Coronary artery (tissue), 2 donors: ENCODE measurements around the gene MCM7.
A peak's percentile ranks its signal among the peaks of the same experiment; 100 is the strongest.

Experiments used
- DNase-seq: peaks from one replicate; pipeline ENCODE4 v3.0.0-alpha.2; 2017; ENCODE audit warnings: low spot score
- H3K27ac ChIP-seq, 2 donors: fragments of 200-600 bp; sonication (generic); one replicate each; pipeline ENCODE4 v1.5.1; 2016 to 2019
- H3K4me3 ChIP-seq: fragments of 200-600 bp; sonication (generic); 2 replicates; pipeline ENCODE4 v1.5.1; 2016; ENCODE audit warnings: mild to moderate bottlenecking, moderate library complexity
- TF ChIP-seq, protein P1 (sequence below): fragments of 200-600 bp; sonication (generic); IDR thresholded peaks from one replicate; pipeline ENCODE4 v1.5.1; 2019; ENCODE audit warnings: antibody characterized with exemption

MCM7 gene

DNA sequence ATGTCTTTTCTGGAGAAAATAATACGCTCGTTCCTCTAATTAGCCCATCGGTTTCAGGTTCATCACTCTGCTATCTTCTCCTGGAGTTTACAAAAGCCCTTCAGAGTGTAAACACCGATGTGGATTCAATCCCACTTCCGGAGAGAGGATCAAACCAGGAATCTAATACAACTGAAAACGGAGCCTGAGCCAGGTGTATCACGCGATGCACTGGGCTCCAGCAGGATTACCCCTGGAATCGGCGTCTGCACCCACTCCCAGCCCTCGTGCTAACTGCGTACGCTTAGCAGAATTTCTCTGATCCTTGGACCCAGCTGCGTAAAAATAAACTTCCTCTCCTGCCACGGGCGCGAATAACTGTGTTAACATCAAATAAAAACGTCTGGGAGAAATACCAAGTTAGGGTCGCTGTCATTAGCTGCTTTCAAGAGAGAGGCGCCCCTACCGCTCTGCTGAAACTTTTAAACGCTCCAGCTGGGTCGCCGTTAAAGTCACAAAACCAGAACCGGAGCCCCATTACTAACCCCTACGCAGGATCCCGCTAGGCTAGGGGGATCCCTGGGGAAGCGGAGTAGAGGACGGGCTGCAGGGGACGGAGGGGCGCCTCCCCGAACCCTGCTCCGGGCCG, 20.2 kb downstream of the MCM7 start:
- TF ChIP-seq, protein P1, sequence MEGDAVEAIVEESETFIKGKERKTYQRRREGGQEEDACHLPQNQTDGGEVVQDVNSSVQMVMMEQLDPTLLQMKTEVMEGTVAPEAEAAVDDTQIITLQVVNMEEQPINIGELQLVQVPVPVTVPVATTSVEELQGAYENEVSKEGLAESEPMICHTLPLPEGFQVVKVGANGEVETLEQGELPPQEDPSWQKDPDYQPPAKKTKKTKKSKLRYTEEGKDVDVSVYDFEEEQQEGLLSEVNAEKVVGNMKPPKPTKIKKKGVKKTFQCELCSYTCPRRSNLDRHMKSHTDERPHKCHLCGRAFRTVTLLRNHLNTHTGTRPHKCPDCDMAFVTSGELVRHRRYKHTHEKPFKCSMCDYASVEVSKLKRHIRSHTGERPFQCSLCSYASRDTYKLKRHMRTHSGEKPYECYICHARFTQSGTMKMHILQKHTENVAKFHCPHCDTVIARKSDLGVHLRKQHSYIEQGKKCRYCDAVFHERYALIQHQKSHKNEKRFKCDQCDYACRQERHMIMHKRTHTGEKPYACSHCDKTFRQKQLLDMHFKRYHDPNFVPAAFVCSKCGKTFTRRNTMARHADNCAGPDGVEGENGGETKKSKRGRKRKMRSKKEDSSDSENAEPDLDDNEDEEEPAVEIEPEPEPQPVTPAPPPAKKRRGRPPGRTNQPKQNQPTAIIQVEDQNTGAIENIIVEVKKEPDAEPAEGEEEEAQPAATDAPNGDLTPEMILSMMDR = no peak
- no peak for DNase-seq
- Histone ChIP-seq H3K27ac (peak overlapping the region; percentile 68 to 91), H3K4me3 (peak overlapping the region; percentile 100)

DNA sequence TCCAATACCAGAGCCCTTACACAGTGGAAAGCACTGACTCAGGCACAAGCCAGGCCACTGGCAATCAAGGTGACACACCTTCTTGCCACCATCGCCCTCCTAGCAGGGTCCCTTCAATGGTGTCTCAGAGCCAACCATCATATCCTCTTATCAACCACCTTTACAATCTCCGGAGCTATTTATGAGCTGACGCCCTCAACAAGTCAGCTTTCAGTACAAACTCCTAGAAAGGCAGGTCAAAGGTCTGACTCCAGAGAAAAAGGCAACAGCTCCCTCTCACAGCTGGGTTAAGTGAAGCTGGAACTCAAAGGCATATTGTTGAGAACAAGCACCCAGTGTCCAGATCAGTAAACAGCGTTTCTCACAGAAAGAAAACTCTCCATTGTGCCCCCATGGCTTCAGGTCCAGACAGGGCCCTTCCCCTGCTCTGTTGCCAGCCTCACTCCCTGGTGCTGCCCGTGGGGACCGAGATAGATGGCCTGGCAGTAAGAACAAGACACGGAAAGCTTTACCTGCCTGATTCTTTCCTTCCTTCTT, 22.1 kb downstream of the MCM7 start:
- no peak for DNase-seq
- TF ChIP-seq, protein P1 = no peak
- H3K4me3 ChIP-seq = no peak overlapping the region
- H3K27ac ChIP-seq = no peak overlapping the region

DNA sequence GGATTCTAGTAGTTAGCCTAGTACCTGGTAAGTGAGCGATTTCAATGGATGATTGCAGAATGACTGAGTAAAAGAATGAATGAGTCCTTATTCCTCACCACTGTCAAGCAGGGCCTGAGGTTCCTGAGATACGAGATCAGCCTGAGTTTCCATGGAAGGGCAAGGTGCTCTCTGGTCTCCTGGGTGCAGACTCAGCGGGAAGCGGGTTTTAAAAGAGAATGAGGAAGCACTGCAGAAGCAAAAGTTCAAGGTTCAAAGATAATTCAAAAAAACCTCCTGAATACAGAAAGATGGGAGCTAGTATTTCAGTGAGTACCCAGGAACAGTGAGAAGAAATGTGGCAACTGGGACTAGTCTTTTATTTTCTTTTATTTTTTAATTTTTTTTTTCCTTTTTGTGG, 24.0 kb downstream of the MCM7 start:
- no peak overlapping the region for H3K4me3 ChIP-seq
- H3K27ac ChIP-seq = no peak overlapping the region
- TF ChIP-seq, protein P1 = no peak
- no peak for DNase-seq

DNA sequence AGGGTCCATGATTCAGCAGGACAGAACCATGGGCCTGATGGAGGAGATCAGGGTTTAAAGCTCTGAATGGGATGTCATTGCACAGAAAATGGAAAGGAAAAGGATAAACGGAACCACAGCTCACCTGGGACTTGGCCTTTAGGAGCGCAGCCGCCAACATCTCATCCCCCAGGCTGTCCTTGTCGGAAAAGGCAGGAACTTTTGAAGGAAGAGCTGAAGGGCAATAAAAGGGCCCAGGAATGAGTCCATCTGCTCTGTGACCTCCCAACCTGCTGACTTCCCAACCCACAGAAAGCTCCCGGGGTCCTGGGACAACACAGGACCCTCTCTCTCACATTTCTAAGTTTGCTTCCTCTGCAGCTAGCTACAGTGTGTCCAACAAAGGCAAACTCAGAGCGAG, 25.8 kb downstream of the MCM7 start:
- no peak for DNase-seq
- TF ChIP-seq, protein P1 = no peak
- no peak overlapping the region for H3K27ac ChIP-seq
- no peak overlapping the region for H3K4me3 ChIP-seq

DNA sequence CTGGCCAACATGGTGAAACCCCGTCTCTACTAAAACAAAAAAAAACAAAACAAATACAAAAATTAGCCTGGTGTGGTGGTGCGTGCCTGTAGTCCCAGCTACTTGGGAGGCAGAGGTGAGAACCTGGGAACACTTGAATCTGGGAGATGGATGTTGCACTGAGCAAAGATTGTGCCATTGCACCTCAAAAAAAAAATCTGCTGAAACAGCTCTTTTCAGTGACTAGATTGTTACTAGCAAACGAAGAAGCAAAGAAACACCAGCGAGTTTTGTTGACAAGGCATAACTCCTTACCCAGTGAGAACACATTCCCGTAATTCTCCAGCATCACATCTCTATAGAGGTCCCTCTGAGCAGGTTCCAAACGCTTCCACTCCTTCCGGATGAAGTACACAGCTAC, 26.4 kb downstream of the MCM7 start:
- no peak for DNase-seq
- TF ChIP-seq, protein P1 = no peak
- Histone ChIP-seq H3K4me3 (no peak overlapping the region), H3K27ac (no peak overlapping the region)

DNA sequence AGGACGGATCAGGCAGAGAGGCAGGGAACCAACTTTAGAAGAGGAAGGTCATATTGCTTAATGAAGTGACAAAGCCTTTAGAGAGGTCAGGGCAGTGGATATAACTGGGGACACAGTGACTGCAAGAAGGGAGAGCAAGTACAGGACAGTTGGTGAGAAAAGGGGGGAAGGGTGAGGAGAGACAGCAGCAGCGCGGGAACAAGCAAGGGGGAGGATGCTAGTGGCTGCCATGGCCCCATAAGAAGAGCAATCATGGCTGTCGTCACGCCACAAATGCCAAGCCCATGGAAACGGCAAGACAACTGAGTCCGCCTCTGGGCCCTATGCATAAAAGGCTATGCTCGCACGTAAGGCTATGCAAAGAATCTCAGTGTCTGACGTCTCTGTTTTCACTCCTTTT, 28.7 kb downstream of the MCM7 start:
- Histone ChIP-seq H3K4me3 (no peak overlapping the region), H3K27ac (no peak overlapping the region)
- TF ChIP-seq, protein P1 = no peak
- no peak for DNase-seq

DNA sequence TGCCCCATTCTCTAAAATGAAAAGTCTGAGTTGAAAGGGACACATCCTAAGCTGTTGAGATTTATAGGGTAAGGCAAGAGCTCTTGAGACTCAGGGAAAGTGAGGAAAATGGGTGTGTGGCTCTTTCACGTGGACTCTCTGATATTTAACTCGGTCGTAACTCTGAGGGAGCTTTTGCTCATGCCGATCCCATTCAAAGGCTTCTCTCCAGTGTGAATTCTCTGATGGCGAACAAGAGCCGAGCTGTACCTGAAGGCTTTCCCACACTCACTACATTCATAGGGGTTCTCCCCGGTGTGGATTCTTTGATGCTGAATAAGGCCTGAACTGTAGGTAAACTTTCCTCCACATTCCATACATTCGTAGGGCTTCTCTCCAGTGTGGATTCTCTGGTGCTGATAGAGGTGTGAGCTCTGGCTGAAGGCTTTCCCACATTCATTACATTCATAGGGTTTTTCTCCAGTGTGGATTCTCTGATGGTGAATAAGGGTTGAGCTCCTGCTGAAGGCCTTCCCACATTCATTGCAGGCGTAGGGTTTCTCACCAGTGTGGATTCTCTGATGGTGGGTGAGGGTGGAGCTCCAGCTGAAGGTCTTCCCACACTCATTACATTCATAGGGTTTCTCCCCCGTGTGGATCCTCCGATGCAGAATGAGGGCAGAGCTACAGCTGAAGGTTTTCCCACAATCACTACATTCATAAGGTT, 30.0 kb downstream of the MCM7 start:
- Histone ChIP-seq H3K4me3 (peak overlapping the region; percentile 1), H3K27ac (no peak overlapping the region)
- DNase-seq = no peak
- TF ChIP-seq, protein P1 = no peak
